Epithelial cell of proximal tubule (primary cell): ENCODE data around the gene CCDC187. TPM values are rescaled to one million over a fixed set of nuclear protein-coding genes. Genes with fewer than 3 reads are reported as not detected.

ENCODE experiments used
- DNase-seq: peaks from one replicate; pipeline ENCODE4 v3.0.0-alpha.2; 2011; ENCODE audit warnings: low read depth
- H3K4me3 ChIP-seq: 2 replicates; pipeline ENCODE4 v1.5.1; 2011; ENCODE audit warnings: low read depth, mild to moderate bottlenecking, low read length
- CTCF ChIP-seq: conservative IDR thresholded peaks from 2 replicates; pipeline ENCODE4 v1.5.1; 2012; ENCODE audit warnings: low read depth, mild to moderate bottlenecking, low read length
- total RNA-seq: library from RNA; depleted of rRNA; stranded (reverse); fragments of >200 nt; gene quantifications from 2 replicates; pipeline ENCODE4 v1.2.3, GENCODE V29; 2015

Gene CCDC187
- total RNA-seq, 1 donor from 2014 or later, result 0.75 TPM

GRCh38 chr9:136302527-136302926 lies 1.4 kb downstream of the CCDC187 start:
- DNase-seq, result no peak
- H3K4me3 ChIP-seq, result no peak overlapping the region
- no peak for TF ChIP-seq CTCF

GRCh38 chr9:136300866-136301265 lies 3.0 kb downstream of the CCDC187 start:
- H3K4me3 ChIP-seq, result no peak overlapping the region
- no peak for TF ChIP-seq CTCF
- DNase-seq, result no peak

- no peak for TF ChIP-seq CTCF
- H3K4me3 ChIP-seq, result no peak overlapping the region
- no peak for DNase-seq
Measured at GRCh38 chr9:136300016-136300545, 3.8 kb downstream of the CCDC187 start.

GRCh38 chr9:136299541-136299940 lies 4.4 kb downstream of the CCDC187 start:
- DNase-seq, result no peak
- H3K4me3 ChIP-seq, result no peak overlapping the region
- TF ChIP-seq CTCF, result no peak

- no peak overlapping the region for H3K4me3 ChIP-seq
- TF ChIP-seq CTCF, result no peak
- no peak for DNase-seq
Measured at GRCh38 chr9:136299116-136299515, 4.8 kb downstream of the CCDC187 start.

GRCh38 chr9:136297766-136298735 lies 5.8 kb downstream of the CCDC187 start:
- no peak for DNase-seq
- no peak overlapping the region for H3K4me3 ChIP-seq
- no peak for TF ChIP-seq CTCF
